EL (cell line): ENCODE results near the gene CFB.
A peak's percentile ranks its signal among the peaks of the same experiment; 100 is the strongest.
"Not testable (repeated sequence)": the region's sequence is repeated elsewhere in the genome, so short reads cannot be mapped to it uniquely, and the experiment has no call there.

ENCODE experiments used
- DNase-seq: peaks from one replicate; pipeline ENCODE4 v3.0.0-alpha.2; 2016

CFB gene

GRCh38 chr6:31915351-31915750 is 30.5 kb upstream of the CFB start:
- no peak for DNase-seq

DNA sequence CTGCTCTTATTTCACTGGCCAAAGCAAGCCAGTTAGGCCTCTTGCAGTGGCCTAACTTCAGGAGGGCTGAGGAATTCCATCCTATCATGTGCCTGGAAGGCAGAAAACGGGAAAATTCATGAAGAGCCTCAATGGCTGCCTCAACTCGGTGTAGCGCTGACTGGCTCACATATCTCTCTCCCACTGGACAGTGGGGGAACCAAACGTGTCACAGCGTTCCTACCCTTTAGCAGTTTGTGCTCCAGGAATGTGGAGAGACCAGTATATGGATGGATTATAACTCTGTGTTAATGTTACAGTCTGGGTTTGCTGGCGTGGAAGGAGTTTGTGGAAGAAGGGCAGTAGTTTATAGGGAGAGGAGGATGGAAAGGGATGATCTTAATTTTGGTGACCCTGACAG is 30.1 kb upstream of the CFB start:
- no peak for DNase-seq

DNA sequence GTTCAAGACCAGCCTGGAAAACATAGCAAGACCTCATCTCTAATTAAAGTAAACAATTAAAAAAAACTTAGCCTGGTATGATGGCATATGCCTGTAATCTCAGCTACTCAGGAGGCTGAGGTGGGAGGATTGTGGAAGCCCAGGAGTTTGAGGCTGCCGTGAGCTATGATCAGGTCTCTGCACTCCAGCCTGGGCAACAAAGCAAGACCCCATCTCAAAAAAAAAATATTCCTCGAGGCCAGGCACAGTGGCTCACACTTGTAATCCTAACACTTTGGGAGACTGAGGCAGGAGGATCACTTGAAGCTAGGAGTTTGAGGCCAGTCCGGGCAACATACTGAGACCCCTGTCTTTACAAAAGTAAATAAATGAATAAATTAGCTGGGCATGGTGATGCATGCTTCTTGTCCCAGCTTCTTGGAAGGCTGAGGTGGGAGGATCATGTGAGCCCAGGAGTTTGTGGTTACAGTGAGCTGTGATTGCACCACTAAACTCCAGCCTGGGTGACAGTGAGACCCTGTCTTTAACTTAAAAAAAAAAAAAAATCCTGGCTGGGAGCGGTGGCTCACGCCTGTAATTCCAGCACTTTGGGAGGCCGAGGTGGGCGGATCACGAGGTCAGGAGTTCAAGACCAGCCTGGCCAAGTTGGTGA is 27.7 kb upstream of the CFB start:
- no peak for DNase-seq

DNA sequence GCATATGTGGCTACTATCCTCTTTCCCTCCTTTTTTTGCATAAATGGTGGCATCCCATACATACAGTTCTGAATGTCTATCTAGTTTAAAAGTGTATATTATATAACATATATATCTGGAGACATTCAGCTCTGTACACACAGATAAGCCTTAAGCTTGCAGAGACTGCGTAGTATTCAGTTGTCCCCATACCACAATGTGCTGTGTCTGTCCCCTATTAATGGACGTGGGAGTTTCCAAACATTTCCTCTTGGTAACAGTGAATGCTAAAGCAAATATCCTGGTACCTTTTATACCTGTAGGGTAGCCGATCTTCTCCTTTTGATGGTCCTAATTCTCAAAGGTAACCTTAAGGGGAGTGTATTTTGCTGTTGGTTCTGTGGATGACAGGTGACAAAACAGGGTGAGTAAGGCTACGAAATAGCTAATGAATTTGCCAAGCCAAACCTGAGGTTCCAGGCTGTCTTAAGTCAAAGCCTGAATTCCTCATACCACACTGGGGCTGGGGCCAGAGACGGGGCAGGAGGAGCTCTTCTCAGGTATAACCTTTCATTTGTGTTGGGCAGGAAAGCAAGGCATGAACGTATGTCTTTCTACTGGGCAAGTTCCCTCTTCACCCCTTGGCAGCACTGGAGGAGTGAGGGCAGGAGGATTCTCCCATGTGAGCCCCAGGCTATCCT is 26.1 kb upstream of the CFB start:
- DNase-seq: no peak

DNA sequence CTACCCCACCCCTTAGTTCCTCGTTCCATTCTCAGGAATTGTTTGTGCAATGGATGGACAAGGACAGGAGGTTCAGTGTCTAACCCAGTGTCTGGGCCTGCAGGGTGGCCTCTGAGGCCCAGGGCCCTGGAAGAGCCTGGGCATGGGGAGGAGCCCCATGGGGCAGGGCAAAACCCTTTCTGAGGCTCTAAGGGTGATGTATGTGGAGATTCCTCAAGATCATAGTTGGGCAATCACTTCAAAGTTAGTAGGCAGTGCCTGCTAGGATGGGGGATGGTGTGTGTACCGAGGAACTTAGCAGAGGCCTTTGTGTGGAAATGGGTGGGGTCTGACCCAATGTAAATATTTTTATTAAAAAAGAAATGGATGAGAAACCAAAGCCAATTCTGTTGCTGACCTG is 25.1 kb upstream of the CFB start:
- DNase-seq: no peak

GRCh38 chr6:31922942-31923341 is 23.0 kb upstream of the CFB start:
- no peak for DNase-seq

DNA sequence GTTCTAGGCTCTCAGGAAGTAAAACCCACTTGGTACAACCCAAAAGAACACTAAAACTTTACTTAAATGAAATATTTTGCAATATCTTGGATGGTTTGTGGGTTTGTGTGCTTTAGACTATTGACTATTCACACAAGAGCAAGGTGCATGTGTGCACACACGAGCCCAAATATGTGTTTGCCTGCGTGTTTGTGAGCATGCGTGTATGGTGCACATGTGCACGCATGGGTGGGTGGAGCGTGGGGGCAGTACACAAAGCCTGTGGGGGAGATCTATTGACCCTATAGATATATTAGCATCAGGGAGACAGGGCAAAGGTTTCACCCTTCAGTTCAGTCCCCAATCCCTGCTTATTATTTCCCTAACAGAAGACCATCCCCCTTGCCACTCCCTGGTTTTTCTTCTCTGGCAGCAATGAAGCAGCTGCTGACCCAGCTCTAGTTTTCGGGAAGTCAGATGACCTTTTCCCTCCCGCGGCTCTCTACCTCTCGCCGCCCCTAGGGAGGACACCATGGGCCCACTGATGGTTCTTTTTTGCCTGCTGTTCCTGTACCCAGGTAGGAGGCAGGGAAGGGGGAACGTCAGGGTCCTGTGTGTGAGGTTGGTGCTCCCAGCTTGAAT is 18.5 kb upstream of the CFB start, which contains the start of gene C2:
Gene C2, plus strand, starts transcription at position 476 of the 621 bp plus-strand sequence. Its CDS starts 36 bp downstream, at position 512.
- no peak for DNase-seq

GRCh38 chr6:31927863-31928671 is 17.8 kb upstream of the CFB start:
- DNase-seq: no peak

GRCh38 chr6:31928672-31928939 is 17.3 kb upstream of the CFB start:
- no peak for DNase-seq

- DNase-seq: no peak
Observed at GRCh38 chr6:31930962-31931361, 14.9 kb upstream of the CFB start.

- not testable (repeated sequence) for DNase-seq
Observed at GRCh38 chr6:31932137-31932536, 13.8 kb upstream of the CFB start.

GRCh38 chr6:31933537-31933936 is 12.4 kb upstream of the CFB start:
- DNase-seq: no peak

GRCh38 chr6:31935021-31935420 is 10.9 kb upstream of the CFB start:
- no peak for DNase-seq

GRCh38 chr6:31935823-31936222 is 10.1 kb upstream of the CFB start:
- no peak for DNase-seq

DNA sequence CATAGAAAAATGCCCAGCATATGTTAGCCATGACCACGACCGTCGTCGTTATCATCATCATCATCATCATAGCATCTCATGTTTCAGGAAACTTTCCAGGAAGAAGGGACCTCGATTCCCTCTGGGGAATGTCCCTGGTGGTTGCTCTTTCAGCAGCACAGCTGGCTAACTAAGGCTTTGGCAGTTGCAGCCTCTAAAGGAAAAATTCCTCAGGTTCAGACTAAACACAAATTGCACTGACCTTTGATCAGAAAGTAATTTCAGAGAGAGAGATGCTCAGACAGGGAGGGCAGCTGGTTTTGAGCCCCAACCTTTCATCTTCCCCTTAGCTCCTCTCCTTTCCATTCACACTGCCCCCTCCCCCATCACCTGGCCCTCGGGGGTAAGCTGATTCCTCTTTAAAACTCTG is 5.6 kb upstream of the CFB start:
- DNase-seq: peak; percentile 54

DNA sequence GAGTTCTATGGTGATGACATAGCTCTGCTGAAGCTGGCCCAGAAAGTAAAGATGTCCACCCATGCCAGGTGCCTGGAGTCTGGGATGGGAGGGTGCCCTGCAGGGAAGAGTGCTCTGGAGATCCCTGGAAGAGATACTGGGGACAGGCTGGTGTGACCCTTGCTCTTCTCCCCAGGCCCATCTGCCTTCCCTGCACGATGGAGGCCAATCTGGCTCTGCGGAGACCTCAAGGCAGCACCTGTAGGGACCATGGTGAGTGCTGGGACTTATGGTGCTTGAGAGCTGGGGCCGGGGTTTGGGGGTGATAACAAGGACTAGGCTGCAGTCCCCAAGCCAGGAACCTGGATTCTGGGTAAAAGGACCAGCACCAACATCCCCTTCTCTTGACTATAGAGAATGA is 2.2 kb upstream of the CFB start:
- DNase-seq: no peak

DNA sequence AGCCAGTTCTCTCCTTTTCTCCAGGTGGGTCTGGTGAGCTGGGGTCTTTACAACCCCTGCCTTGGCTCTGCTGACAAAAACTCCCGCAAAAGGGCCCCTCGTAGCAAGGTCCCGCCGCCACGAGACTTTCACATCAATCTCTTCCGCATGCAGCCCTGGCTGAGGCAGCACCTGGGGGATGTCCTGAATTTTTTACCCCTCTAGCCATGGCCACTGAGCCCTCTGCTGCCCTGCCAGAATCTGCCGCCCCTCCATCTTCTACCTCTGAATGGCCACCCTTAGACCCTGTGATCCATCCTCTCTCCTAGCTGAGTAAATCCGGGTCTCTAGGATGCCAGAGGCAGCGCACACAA is 765 bp upstream of the CFB start:
- DNase-seq: no peak

- no peak for DNase-seq
Observed at GRCh38 chr6:31946370-31946885, 533 bp downstream of the CFB start.

DNA sequence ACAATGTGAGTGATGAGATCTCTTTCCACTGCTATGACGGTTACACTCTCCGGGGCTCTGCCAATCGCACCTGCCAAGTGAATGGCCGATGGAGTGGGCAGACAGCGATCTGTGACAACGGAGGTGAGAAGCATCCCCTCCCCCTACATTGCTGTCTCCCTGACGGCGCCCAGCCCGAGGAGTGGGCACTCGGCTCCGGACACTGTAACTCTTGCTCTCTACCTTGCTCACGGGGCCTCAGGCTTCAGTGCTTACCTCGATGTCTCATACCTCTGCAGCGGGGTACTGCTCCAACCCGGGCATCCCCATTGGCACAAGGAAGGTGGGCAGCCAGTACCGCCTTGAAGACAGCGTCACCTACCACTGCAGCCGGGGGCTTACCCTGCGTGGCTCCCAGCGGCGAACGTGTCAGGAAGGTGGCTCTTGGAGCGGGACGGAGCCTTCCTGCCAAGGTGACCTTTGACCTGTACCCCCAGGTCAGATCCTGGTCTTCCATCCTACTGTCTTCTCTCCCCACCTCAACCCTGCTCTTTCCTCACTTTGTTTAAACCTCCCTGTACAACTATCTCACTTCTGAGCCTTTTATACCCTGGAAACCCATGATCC is 1.3 kb downstream of the CFB start:
- DNase-seq: no peak

DNA sequence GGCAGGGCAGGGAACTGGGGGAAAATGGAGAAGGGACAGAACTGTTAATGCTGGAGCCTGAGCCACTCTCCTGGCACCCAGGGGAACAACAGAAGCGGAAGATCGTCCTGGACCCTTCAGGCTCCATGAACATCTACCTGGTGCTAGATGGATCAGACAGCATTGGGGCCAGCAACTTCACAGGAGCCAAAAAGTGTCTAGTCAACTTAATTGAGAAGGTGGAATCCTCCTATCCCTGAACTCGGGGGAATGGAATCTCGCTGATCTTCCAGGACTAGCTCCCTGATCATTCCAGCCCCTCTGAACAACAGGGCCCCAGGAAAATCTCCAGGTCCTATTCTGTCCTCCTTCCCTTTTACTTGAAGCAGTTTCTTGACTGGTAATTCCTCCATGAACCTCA is 2.0 kb downstream of the CFB start:
- no peak for DNase-seq

GRCh38 chr6:31948306-31948705 is 2.4 kb downstream of the CFB start:
- no peak for DNase-seq

GRCh38 chr6:31948753-31949413 is 3.0 kb downstream of the CFB start:
- DNase-seq: peak; percentile 73
